A673 (cell line): ENCODE measurements around the gene KRT73.

ENCODE experiments used
- CTCF ChIP-seq: fragments of 300-800, 200-600 bp; sonication (generic); conservative IDR thresholded peaks from 2 replicates; pipeline ENCODE4 v1.5.1; 2017; ENCODE audit warnings: low read depth, mild to moderate bottlenecking, antibody characterized with exemption, low read length, moderate library complexity, mixed read lengths
- EZH2 ChIP-seq: fragments of 200-600 bp; sonication (generic); IDR thresholded peaks from 2 replicates; pipeline ENCODE4 v1.6.1; 2017; ENCODE audit warnings: borderline replicate concordance, low read depth, mild to moderate bottlenecking, mixed read lengths, antibody characterized with exemption, low read length; ENCODE audit not compliant: poor library complexity, severe bottlenecking

- no peak for TF ChIP-seq CTCF
- TF ChIP-seq EZH2 = no peak
Measured at GRCh38 chr12:52630008-52630500, 11.7 kb upstream of the KRT73 start.
